Activated CD4-positive, alpha-beta T cell treated with anti-CD3 and anti-CD28 coated beads for 4 hours (primary cell): Measurements from ENCODE around the gene ALG2.

Experiments used
- DNase-seq, 2 donors: peaks; one replicate each; pipeline ENCODE4 v3.0.0-alpha.2; 2020

Gene ALG2

DNA sequence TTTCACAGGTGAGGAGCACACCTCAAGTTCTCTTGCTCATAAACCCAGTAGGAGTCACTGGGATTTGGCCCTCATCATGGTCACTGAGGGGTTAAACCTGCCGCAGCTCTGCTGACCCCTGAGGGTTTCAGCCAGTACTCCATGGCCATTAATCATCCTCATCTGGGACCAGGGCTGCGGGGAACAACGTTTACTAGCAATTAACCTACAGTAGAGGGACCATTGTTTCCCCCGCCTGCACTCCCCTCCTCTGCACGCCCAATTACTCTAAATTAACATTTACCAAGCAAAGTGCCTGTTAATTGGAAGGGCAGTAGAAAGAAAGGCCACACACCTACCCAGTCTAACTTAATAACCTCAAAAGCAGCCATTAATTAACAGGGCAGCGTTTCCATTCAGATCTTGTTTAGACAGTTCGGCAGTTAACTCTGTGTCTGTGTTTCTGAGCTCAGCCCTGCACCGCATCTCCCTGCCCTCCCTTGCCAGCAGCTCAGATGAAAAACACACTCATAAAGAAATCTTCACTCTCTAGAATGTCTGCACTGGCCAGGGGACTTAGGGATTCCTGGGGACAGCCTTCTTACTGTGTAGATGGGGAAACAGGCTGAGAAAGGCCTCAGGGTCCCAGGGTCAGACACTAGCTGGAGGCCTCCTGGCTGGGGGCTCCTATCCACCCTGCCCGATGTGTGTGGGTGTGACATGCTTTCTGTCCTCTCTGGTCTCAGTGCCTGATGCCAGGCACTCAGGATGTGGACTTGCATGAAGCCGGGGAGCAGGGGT lies 51.6 kb downstream of the ALG2 start:
- DNase-seq = no peak

DNA sequence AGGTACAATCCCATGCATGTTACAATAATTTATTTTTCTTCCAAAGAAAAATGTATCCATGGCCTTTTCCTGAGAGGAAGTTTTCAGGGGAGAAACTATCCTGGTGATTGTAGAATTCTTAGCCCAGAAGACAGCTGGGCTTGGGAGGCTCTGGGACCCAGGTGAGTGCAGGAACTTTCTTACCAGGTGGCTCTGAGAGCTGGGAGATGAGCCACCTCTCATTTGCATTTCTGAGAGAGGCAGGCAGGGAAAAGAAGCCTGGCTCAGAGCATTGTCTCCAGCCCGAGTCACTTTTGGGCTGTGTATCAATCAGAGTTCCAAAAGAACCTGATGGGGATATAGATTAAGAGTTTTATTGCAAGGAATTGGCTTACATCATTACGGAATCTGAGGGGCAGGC lies 52.7 kb downstream of the ALG2 start:
- no peak for DNase-seq

DNA sequence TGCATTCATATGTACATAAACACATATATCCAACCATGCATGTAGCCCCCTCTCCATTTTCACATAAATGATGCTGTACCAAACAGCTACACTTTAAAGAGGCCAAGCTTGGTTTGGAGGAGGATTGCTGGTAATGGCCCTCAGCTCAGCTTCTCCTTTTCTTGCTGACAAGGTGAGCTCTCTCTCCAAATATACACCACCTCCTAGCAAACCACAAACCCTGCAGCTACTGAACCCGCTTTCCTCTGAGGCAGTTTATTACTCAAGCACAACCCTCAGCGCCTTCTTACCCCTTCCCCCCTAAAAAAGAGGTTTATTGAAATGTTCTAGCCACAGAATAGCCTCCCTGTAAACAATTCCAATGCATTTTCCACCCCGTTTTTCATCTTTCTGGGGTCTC lies 54.0 kb downstream of the ALG2 start:
- no peak for DNase-seq

DNA sequence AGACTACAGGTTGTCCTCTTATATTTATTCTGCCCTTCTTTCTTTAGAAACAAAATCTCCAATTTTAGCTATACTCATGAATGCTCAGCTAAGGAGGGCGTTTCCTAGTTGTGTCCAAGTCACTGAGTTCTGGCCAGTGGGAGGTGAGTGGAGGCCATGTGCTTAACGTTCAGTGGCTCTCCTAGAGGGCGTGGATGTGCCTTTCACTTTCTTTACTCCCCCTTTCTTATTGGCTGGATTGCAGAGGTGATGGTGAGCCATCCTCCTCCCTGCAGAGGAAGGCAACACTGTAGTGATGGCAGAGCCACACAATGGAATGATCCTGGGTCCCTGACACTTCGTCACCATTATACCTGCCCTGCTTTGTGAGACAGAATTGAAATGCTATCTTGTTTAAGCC lies 54.6 kb downstream of the ALG2 start:
- DNase-seq = no peak
